RCC 7860 (cell line): ENCODE results near the gene MSI2.
"Not testable (repeated sequence)": the region's sequence is repeated elsewhere in the genome, so short reads cannot be mapped to it uniquely, and the experiment has no call there.

Experiments used
- DNase-seq: peaks from one replicate; pipeline ENCODE4 v3.0.0-alpha.2; 2015; ENCODE audit warnings: low spot score
- FAIRE-seq: peaks from 2 replicates; lab custom pipeline; 2012; peaks lifted over from hg19 to GRCh38; lab: Jason Lieb, UNC

The MSI2 gene

DNA sequence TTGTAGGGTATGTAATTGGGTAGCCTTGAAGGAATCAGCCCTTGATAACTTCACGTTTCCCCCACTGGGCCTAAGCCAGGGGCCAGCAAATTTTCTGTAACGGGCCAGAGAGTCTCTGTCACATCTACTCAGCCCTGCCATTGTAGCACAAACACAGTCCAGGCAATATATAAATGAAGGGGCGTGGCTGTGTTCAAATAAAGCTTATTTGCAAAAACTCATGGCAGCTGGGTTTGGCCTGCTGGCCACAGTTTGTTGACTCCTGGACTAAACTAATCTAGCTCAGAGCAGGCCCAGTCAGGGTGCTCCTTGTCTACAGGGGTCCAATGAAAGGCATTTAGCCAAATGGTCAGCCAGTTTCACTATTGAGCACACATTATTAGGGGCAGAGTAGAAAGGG is 347.2 kb downstream of the MSI2 start:
- FAIRE-seq (no peak), DNase-seq (no peak)

DNA sequence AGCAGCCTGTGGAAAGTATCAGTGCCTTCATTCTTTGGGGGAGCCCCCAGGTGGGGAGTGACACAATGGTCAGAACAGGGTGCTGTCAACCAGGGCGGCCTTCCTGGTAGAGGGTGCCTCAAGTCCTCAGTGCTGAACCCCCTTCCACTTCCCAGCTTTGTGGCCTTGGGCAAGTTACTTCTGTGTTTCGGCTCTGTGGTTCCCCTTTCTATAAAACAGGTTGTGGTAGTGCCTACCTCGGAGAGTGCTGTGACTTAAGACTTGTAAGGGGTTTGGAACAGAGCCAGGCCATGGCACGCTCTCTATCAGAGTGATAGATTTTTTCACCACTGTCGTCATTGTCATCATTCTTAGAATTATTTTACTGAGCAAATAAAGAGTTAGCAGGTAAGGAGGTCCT is 347.7 kb downstream of the MSI2 start:
- no peak for FAIRE-seq
- no peak for DNase-seq

GRCh38 chr17:57604771-57605674 is 348.7 kb downstream of the MSI2 start:
- FAIRE-seq (no peak), DNase-seq (no peak)

DNA sequence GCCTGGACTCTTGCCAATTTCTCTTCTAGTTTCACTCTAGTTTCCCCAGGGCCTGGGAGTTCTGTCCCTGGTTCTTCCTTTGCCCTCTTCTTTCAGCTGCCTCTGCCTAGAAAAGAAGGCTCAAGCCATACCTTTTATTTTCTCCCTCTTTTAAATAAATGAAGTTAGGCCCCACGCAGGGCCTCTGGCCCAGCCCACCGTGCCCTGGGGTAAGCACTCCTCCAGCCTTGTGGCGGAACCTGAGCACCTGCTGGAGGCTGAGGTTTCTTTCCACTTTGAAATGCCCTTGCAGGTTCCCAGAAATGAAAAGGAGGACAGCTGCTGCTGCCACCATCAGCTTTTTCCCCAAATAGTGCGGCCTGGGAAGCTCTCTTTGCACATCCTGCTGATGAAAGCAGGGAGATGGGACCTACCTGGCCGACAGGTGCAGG is 349.4 kb downstream of the MSI2 start:
- DNase-seq (no peak), FAIRE-seq (no peak)

- FAIRE-seq (no peak), DNase-seq (no peak)
Observed at GRCh38 chr17:57606111-57606875, 350.0 kb downstream of the MSI2 start.

- FAIRE-seq: no peak
- DNase-seq: no peak
Observed at GRCh38 chr17:57607553-57608120, 351.3 kb downstream of the MSI2 start.

- DNase-seq (no peak), FAIRE-seq (no peak)
Observed at GRCh38 chr17:57608369-57609124, 352.2 kb downstream of the MSI2 start.

DNA sequence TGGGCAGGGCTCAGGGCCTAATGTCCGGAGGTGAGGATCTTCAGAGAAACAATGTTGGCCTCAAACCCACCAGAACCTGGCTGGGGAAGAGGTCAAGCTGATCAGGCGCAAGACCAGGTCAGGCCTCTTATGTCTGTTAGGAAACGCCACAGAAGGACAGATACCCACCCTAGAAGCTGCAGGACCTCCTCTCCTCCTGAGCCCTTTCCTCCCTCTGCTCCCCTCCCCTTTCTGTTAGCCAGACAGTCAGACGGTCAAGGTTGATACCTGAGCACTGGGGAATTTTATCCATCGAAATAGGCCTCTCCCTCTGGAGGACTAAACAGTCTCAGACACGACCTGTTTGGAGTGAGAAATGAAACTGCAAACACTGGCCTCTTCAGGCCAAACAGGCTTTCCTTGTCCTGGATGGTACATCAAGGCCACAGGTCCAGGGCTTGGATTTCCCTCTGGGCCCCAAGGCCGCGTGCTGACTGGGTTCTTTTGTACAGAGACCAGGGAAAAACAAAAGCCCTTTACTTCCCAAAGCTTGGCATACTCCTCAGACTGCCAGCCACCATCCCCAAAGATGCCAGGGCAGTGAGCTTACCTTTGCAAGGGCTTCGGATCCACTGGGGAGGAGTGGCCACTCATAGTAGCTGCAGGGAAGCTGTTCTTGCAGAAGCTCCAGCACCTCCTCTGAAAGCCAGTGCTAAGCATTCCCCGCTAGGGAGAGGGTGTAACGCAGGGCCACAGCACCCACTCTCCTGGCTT is 353.0 kb downstream of the MSI2 start:
- FAIRE-seq (no peak), DNase-seq (no peak)

- no peak for FAIRE-seq
- DNase-seq: no peak
Observed at GRCh38 chr17:57609878-57610270, 353.6 kb downstream of the MSI2 start.

GRCh38 chr17:57612202-57613071 is 356.1 kb downstream of the MSI2 start:
- FAIRE-seq: no peak
- DNase-seq: no peak

- DNase-seq: no peak
- no peak for FAIRE-seq
Observed at GRCh38 chr17:57614742-57615141, 358.4 kb downstream of the MSI2 start.

GRCh38 chr17:57615836-57616757 is 359.8 kb downstream of the MSI2 start:
- no peak for FAIRE-seq
- no peak for DNase-seq

DNA sequence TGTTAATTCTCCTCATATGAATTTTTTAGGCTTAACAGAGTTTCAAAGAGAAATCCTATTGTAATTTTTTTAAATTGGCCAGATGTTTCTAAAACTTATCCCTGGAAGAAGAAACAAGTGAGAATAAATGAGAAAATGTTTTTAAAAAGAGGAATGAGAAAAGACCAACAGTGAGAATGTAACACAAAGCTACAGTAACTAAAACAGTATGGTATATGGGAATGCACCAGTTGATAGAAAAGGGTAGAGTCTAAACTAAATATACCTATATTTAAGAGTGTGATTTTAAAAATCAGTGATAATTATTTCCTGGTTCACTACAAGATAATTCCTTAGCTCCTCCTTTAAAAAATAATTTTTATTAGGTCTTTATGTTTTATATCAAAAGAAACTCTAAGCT is 360.9 kb downstream of the MSI2 start:
- FAIRE-seq: no peak

GRCh38 chr17:57619061-57619937 is 363.0 kb downstream of the MSI2 start:
- no peak for DNase-seq
- FAIRE-seq: no peak

More for the DNA sequence above, 360.9 kb downstream of the MSI2 start:
- no peak for DNase-seq

DNA sequence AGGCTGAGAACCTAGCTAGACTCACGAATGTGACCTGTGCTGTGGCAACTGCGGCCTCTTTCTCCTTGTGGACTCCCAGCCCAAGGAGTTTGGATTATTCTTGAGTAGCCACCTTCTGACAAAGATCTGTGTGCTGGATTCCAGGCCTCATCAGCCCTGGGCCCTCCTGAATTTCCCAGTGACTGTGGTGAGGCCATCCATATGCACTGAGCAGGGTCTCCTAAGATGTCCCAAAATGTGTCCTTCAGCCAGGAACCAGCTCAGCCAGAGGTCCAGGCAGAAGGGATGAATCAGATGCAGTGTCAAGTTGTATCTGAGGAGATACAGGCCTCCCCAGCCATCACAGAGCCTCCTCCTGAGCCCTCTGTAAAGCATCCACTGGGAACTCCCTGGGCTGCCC is 364.3 kb downstream of the MSI2 start:
- no peak for FAIRE-seq
- DNase-seq: no peak

GRCh38 chr17:57621791-57622190 is 365.5 kb downstream of the MSI2 start:
- not testable (repeated sequence) for DNase-seq, FAIRE-seq

DNA sequence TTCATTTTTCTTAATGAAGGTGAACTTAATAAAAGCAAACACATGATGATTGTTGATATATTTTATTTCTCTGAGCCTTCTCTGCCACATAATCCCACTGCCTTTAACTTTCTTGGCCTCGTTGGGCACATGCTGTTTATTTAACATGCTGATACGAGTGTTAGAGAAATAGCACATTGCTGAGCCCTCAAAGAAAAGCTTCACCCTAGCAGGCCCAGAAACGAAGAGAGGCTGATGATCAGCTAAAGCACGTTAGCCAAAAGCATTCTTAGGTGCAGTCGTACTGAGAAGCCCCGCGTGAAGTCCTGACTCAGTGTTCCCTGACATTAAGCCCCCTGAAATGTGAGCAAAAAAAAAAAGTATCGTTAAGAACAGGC is 366.0 kb downstream of the MSI2 start:
- FAIRE-seq (no peak), DNase-seq (no peak)
